ENCODE results near the gene C17orf107.
"Not testable (repeated sequence)": the region's sequence is repeated elsewhere in the genome, so short reads cannot be mapped to it uniquely, and the experiment has no call there.

C17orf107 gene

DNA sequence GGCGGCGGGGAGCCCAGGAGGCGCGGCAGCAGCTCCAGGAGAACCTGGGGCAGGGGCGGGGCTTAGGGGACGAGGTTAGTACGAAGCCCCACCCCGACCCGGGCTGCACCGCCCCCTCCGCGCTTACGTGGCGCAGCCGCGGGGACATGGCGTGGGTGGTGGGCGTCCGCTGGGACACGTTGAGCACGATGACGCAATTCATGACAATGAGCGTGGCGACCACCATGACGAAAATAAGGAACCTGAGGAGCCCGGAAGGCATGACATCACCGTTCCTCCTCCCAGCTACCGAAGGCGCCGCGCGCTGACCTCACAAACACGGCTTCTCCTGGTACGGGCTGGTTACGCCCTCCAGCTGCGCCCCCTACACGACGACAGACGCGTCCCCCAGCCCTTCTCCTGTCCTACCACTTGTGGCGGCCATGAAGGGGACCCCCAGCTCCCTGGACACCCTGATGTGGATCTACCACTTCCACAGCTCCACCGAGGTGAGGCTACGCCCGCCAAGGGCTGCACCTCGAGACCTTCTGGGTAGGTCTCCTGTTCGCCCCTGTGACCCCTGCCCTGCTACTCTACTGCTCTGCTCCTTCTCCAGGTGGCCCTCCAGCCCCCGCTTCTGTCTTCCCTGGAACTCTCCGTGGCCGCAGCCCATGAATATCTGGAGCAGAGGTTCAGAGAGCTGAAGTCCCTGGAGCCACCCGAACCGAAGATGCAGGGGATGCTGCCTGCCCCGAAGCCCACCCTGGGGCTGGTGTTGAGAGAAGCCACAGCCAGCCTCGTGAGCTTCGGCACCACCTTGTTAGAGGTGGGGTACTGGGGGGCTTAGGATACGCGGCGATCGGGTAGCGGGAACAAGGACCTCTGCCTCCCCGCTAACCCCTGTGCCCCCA, at the start of gene C17orf107:
C17orf107 (plus strand) TSS at position 196 of the 890 bp plus-strand sequence; CDS start at position 423, 227 bp downstream.
- intact Hi-C loops (cut with DNase I): loop anchor here (5.0 to 10.0 kb wide), 4 partner anchors 65 to 192 kb away; partner anchors contain the start of genes GLTPD2, MED11, SPAG7 and VMO1
- DNase-seq: peak in 9 of 10 donors; percentile 41 to 97 (median 81)

DNA sequence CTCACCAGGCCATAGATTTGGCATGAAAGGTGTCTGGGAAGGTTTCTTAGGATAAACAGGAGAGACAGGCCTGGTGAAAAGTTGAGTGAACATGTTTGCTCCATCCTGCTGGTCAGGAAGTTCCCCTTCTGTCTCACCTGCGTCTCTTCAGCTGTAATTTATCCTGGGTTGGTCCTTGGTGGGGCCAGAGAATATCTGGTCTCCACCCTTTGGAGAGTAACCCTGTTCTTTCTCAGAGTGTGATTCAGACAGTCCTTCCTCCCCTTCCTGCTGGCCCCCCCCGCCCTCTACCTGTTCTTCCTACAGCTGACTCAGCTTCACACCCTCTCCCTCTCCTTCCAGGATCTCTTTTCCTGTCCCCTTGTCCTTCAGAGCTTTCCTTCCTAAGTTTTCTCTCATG, 49.1 kb upstream of the C17orf107 start:
- intact Hi-C loops (cut with DNase I): no loop called here
- peak in 1 of 10 donors; percentile 15 for DNase-seq

DNA sequence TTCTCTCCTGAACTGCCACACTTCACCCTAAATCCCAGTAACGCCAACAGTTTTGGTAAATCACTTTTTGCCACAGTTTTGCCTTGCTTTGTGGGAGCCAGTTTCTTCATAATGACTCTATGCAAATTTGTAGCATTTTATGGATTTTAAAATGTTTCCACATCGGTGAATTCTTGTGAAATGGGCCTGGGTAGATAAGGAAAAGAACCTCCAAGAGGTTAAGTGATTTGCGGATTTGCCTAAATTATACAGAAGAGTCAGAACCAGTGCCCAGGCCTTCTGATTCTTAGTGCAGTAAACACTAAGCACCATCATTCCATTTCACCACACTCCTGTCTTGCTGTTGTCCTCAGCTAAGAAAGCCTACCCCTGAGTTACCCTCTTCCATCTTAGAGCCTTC, 48.3 kb upstream of the C17orf107 start:
- intact Hi-C loops (cut with DNase I): no loop called here
- DNase-seq: no peak

DNA sequence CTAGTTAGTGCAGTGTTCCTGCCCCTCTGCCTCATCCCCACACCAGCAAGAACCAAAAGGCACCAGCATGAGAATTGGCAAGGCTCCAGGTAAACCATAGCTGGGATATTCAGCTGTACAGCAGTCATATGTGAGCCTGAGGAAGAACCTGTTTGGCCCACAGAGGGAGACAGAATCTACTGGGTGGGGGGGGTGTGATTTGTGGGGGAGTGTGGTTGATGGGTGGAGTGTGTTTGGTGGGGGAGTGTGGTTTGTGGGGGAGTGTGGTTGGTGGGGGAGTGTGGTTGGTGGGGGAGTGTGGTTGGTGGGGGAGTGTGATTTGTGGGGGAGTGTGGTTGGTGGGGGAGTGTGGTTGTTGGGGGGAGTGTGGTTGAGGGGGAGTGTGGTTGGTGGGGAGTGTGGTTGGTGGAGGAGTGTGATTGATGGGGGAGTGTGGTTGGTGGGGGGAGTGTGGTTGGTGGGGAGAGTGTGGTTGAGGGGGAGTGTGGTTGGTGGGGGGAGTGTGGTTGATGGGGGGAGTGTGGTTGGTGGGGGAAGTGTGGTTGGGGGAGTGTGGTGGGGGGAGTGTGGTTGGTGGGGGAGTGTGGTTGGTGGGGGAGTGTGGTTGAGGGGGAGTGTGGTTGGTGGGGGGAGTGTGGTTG, 46.6 kb upstream of the C17orf107 start:
- peak in 1 of 10 donors; percentile 17 for DNase-seq
- intact Hi-C loops (cut with DNase I): no loop called here

DNA sequence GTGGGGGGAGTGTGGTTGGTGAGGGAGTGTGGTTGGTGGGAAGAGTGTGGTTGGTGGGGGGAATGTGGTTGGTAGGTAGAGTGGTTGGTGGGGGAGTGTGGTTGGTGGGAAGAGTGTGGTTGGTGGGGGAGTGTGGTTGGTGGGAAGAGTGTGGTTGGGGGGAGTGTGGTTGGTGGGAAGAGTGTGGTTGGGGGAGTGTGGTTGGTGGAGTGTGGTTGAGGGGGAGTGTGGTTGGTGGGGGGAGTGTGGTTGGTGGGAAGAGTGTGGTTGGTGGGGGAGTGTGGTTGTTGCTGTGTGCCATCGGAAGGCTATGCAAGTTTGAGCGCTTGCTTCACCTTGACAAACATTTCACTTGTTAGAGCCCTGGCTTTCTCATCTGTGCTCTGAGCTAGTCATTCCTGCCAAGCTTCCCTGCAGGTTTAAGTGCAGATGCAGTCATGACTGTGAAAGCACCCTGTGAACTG, 46.1 kb upstream of the C17orf107 start:
- intact Hi-C loops (cut with DNase I): no loop called here
- DNase-seq: peak in 1 of 10 donors; percentile 27

DNA sequence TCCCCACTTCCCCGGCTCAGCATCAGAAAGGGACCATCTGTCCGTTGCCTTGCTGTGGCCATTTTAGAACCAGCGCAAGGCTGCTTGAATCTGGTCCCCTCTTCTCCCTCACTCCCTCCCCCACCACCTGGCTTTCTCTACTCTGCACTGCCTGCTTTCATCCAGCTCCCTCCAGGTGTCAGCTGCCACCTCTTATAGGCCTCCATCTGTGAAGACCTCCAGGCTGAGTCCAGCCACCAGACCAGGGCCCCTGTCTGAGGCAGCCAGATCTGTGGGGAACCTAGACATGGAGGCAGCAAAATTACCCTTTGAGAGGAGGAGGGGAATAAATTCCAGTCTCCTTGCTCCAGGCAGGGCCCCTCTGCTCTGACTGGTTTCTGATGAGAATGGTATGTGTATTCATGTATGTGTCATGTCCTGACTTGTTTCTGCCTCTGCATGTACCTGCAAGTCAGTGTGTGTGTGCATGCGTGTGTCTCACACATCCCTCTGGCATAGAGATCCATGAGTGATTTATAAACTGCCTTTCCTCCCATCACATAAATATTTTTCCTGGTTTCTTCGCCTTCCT, 45.1 kb upstream of the C17orf107 start:
- peak in 1 of 10 donors; percentile 76 for DNase-seq
- intact Hi-C loops (cut with DNase I): no loop called here

DNA sequence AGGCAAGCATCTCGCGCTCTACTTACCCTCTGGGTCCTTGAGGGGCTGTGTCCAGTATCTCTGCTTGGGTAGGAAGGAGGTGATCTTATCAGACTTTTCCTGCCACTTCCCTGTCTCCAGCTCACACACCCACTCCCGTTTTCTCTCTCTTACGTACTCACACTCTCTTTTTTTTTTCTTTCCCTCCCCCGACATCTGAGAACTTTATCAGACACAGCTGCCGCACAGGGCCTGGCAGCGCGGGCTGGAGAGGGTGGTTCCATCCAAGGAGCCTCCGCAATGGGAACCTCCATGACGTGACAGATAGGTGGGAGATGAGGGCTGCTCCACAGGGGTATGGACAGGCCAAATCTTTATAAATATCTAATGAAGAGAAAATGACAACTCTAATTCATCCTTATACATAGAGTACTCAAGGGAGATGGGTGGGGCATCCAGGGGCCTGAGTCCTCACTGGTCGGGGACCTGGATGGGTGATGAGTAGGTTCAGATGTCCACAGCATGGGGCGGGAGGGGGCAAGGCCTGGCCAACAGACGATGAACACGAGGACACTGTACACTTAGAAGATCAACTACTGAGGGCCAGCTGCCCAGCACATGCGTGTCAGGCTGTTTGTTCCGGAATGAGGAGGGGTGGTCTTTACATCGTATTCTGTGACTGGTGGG, 42.9 kb upstream of the C17orf107 start:
- peak in 2 of 10 donors; percentile 84 to 90 for DNase-seq
- intact Hi-C loops (cut with DNase I): no loop called here

DNA sequence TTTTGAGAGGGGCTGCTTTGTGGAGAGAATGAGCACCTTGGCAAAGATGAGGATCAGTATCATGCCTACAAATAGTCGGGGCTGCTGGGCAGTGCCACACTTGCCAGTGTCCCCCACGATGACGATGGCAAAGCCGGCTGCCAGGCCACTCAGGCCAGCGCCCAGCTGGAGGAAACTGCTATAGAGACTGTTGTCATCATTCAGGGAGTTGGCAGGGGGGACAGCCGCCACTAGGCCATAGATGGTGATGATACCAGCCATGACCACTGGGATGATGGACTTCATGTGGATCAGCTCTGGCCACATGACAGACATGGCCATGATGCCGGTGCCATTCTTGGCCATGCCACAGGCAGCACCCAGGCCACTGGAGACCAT, 42.4 kb upstream of the C17orf107 start:
- intact Hi-C loops (cut with DNase I): loop anchor here (1.0 kb wide), 1 partner anchor 21 kb away; no protein-coding TSS in a partner anchor
- peak in 8 of 10 donors; percentile 49 to 97 (median 70) for DNase-seq

DNA sequence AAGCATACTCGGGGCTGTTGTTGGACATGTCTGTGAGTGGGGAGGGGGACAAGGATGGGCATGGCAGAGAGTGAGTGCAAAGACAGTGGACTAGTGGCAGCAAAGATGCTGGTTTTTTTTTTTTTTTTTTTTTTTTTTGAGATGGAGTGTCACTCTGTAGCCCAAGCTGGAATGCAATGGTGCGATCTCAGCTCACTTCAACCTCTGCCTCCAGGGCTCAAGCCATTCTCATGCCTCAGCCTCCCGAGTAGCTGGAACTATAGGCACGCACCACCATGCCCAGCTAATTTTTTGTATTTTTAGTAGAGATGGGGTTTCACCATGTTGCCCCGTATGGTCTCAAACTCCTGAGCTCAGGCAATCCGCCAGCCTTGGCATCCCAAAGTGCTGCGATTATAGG, 42.0 kb upstream of the C17orf107 start:
- intact Hi-C loops (cut with DNase I): loop anchor here (1.0 kb wide), 1 partner anchor 21 kb away; no protein-coding TSS in a partner anchor

DNA sequence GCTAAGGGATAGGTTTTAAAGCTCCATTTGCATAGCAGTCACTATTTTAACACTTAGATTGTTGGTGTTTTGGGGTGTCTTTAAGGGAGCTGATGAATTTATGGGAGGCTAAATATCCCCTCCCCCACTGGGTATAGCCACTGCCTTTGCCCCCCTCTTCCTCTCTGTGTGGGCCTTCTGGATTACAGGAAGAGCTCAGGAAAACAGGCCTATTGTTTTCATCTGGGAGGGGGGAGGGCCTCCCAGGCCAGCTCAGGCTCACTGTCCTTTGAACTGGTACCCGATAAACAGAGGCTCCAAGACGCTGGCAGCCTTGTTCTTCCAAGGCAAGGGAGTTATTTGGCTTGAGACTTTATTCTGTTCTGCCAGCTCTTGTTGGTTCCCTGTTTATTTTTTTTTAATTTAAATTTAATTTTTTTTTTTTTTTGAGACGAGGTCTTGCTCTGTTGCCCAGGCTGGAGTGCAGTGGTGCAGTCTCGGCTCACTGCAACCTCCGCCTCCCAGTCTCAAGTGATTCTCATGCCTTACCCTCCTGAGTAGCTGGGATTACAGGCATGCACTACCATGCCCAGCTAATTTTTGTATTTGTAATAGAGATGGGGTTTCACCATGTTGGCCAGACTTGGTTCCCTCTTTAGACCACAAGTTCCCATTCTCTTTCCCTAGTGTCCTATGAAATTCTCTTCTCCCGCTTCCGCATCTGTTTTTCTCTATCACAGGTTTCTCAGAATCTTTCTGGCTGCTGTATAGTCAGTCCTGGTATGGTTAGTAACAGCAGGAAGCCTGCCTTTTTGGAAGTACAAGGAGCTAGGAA, 41.1 kb upstream of the C17orf107 start:
- intact Hi-C loops (cut with DNase I): no loop called here
- peak in 8 of 10 donors; percentile 48 to 94 (median 62) for DNase-seq

More for the DNA sequence above, 42.0 kb upstream of the C17orf107 start:
- DNase-seq: peak in 1 of 10 donors; percentile 72

DNA sequence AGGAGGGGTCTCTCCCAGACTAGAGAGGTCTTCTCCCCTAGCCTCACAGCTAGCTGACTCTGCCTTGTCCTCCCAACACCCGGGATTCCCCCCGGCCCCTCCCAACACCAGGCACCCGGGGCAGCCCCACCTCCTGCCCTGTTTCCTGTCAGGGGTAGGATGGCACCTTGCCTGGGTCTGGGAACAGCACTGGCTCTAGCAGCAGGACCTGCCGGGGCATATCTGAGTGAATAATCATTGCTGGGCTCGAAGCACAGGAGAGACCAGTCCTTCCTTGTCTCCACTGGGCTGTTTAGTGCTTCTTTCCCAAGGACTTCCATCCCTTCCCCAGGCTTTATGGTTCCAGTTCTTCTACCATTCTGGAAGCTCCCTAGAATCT, 40.5 kb upstream of the C17orf107 start:
- DNase-seq: peak in 7 of 10 donors; percentile 48 to 92 (median 62)
- intact Hi-C loops (cut with DNase I): no loop called here

DNA sequence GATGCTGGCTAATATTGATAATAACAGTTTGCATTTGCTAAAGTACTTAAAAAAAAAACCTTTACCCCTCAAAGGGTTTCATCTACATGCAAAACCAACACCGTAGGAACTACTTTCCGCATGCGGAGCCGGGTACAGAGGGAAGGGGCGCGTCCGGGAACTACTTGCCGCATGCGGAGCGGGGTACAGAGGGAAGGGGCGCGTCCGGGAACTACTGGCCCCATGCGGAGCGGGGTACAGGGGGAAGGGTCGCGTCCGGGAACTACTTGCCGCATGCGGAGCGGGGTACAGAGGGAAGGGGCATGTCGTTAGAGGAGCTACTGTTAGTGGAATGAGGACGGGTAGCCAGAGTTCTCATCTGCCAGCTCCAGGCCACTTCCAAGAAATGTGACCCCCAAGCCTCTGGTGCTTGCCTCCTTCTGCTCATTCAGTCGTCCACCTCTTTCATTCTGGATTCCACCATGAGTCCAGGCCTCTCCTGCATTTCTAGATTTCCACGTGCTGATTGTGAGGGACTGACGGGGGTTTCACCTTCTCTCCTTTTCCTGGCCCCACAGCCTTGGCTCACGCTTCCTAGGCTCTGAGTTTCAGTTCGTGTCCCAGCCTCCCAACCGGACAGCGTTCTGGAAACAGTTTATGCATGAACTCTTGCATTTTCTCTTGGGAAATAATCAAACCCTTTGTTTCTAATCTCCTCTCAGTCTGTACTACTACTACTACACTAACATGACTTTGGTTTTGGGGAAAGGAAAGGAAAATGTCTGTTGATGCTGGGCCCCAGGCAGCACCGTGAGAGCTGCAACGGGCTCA, 39.3 kb upstream of the C17orf107 start:
- intact Hi-C loops (cut with DNase I): no loop called here
- DNase-seq: peak in 3 of 10 donors; percentile 48 to 83 (median 79)

DNA sequence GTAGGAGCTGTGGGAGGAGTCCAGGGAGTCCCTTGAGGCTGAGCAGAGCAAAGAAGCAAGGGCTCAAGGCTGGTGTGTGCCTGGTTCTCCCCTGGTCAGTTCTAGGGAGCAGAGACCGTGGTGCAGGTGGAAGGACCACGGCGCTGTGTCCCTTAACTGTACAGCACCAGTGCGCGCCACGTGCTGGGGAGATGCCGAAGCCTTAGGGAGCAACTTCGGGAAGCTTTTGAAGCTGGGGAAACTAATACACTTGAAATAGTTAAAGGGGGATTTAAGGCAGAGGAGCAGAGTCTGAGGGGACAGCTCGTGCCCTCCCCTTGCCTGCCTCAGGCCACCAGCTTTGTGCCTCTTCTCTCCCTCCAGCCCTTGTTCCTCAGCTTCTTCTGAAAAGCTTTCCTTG, 38.7 kb upstream of the C17orf107 start:
- peak in 1 of 10 donors; percentile 53 for DNase-seq
- intact Hi-C loops (cut with DNase I): no loop called here

DNA sequence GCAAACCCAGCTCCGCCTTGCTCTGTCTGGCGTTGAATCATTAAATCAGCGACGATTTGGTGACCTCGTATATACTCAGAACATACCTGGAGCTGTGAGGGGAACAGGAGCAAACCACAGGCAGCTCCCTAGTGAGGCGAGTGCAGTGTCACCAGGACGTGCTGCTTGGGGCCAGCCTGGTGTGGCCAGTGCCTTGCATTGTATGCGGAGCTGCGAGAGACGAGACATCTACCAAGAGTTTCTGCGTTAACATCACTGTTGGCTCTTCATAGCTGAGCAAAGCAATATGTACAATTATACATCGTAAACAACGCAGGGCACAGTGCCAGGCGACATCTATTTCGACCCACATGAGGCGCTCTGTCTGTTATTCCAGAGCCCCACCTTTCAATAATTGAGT, 38.3 kb upstream of the C17orf107 start:
- intact Hi-C loops (cut with DNase I): no loop called here
- peak in 2 of 10 donors; percentile 27 to 81 for DNase-seq

DNA sequence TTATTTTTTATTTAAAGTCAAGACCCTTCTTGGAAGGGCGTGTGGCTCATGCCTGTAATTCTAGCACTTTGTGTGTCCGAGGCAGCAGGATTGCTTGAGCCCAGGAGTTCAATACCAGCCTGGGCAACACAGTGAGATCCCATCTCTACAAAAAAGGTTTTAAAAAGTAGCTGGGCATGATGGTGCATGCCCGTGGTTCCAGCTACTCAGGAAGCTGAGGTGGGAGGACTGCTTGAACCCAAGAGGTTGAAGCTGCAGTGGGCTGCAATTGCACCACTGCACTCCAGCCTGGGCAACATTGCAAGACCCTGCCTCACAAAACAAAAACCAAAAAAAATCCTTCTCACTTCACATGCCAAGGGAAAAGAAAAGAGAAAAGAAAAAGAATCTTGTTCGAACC, 36.6 kb upstream of the C17orf107 start:
- DNase-seq: no peak
- intact Hi-C loops (cut with DNase I): no loop called here

DNA sequence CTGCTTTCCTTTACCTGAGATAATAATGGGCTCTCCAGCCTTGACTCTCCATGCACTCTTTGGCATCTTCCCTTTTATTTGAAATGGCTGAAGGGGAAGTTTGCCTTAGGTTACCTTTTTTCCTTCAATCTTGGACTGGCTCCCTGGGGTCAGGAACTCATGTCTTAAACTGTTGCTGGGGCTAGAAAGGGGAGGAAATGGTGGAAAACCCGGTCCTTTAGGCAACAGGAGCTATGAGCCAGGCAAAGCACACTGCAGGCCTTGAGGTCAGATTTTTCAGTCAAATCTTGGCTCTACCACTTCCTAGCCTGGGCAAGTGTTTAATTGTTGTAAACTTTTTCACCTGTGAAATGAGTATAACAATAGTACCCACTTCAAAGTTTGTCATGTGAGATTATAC, 36.0 kb upstream of the C17orf107 start:
- intact Hi-C loops (cut with DNase I): no loop called here
- DNase-seq: no peak

DNA sequence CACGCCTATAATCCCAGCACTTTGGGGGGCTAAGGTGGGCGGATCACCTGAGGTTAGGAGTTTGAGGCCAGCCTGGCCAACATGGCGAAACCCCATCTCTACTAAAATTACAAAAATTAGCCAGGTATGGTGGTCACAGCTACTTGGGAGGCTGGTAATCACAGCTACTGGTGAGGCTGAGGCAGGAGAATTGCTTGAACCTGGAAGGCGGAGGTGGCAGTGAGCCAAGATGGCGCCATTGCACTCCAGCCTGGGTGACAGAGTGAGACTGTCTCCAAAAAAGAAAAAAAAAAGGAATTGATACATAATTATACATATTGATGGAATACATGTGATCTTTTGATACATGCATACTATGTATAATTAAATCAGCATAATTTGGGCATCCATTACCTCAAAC, 31.8 kb upstream of the C17orf107 start:
- DNase-seq; intact Hi-C loops (cut with DNase I): not testable (repeated sequence)
